Measurements from ENCODE around the gene FHOD3.

The FHOD3 gene

GRCh38 chr18:36697905-36698304 is 400.4 kb downstream of the FHOD3 start:
- TF ChIP-seq, protein P1, sequence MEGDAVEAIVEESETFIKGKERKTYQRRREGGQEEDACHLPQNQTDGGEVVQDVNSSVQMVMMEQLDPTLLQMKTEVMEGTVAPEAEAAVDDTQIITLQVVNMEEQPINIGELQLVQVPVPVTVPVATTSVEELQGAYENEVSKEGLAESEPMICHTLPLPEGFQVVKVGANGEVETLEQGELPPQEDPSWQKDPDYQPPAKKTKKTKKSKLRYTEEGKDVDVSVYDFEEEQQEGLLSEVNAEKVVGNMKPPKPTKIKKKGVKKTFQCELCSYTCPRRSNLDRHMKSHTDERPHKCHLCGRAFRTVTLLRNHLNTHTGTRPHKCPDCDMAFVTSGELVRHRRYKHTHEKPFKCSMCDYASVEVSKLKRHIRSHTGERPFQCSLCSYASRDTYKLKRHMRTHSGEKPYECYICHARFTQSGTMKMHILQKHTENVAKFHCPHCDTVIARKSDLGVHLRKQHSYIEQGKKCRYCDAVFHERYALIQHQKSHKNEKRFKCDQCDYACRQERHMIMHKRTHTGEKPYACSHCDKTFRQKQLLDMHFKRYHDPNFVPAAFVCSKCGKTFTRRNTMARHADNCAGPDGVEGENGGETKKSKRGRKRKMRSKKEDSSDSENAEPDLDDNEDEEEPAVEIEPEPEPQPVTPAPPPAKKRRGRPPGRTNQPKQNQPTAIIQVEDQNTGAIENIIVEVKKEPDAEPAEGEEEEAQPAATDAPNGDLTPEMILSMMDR (IDR thresholded peaks at IDR 0.05; ENCODE audit: extremely low read depth, insufficient read depth, missing control alignments), result no peak
- in situ Hi-C loops (cut with MboI; ENCODE audit: low pct_unique_long_range_greater_than_20kb, low sequenced_read_pairs, unreplicated experiment), result no loop called here
- DNase-seq (ENCODE audit: low spot score), result no peak

DNA sequence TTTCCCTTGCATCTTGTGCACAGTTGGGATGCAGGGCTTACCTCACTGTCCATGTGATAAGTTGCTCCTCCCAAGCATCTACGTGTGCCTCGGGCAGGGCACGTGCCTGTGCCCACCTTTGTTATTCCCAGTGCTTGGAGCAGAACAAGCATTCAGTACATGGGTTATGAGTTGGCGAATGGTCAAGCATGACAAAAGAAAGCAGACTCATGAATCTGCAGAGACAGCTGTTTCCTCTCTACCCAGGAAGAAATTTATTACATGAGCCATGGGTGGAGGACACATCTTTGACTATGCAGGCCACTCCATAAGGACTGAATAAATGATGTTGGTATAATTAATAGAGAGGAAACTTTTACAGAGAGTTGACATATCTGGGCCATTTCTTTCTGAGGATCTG is 403.4 kb downstream of the FHOD3 start:
- no peak for DNase-seq (ENCODE audit: low spot score)
- TF ChIP-seq, protein P1 (IDR thresholded peaks at IDR 0.05; ENCODE audit: extremely low read depth, insufficient read depth, missing control alignments), result no peak
- in situ Hi-C loops (cut with MboI; ENCODE audit: low pct_unique_long_range_greater_than_20kb, low sequenced_read_pairs, unreplicated experiment), result no loop called here

DNA sequence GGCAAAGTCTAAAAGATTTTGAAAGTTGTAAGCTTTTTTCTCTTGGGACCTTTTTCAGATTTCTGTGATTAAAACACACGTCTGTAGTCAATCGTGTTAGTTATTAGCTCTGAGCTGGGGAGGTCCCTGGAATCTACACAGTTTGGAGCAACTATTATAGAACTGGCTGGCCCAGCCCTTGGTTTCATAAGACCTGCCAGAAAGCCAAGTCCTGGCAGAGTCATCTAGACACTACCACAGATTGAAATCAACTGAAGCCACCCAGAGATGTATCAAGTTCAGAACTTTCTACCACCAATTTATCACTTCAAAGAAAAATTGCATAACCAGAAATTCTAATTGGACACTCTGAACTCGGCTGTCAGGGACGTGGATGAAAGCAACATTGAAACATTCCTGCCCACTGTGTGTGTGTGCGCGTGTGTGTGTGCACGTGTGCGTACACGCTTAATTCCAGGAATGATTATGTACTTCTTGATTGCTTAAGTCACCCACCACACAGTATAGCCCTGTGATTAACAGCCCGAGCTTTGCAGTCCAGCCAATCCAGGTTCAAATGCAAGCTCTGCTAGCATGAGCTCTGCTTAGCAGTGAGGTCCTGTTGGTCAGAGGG is 405.0 kb downstream of the FHOD3 start:
- TF ChIP-seq, protein P1 (IDR thresholded peaks at IDR 0.05; ENCODE audit: extremely low read depth, insufficient read depth, missing control alignments), result no peak
- DNase-seq (ENCODE audit: low spot score), result no peak
- in situ Hi-C loops (cut with MboI; ENCODE audit: low pct_unique_long_range_greater_than_20kb, low sequenced_read_pairs, unreplicated experiment), result no loop called here

GRCh38 chr18:36704156-36704555 is 406.6 kb downstream of the FHOD3 start:
- TF ChIP-seq, protein P1 (IDR thresholded peaks at IDR 0.05; ENCODE audit: extremely low read depth, insufficient read depth, missing control alignments), result no peak
- in situ Hi-C loops (cut with MboI; ENCODE audit: low pct_unique_long_range_greater_than_20kb, low sequenced_read_pairs, unreplicated experiment), result no loop called here
- no peak for DNase-seq (ENCODE audit: low spot score)

DNA sequence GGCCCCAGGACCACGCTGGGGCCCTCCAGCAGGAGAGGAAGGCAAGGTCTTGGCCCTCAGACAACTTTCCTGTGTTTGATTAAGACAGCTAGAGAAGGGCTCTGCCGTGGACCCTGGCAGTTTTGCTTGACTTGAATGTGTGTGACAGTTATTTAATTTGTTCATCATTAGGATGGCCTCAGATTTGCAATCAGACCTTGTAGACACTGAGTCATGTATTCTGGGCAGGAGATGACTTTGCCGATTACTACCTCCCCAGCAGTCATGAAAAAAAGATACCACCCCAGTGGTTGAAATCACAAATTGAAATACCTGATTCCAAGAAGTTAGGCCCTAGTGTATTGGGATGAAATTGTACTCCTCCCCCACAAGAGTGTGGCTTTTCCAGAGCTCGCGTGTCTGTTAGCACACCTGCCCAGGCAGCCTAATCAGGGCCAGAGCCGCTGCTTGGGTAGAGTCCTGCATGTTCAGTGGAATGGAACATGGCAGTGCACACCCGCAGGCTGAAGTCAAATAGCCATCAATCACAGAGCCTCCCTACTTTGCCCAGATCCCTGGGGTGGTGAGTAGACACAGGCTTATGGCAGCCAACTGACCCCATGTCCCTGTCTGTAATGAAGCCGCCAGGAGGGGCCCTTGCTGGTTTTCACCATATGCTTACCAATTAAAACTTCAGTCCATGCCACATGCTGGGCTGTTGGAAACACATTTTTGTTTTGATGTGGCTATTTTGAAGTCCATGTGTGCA is 408.8 kb downstream of the FHOD3 start:
- TF ChIP-seq, protein P1 (IDR thresholded peaks at IDR 0.05; ENCODE audit: extremely low read depth, insufficient read depth, missing control alignments), result no peak
- in situ Hi-C loops (cut with MboI; ENCODE audit: low pct_unique_long_range_greater_than_20kb, low sequenced_read_pairs, unreplicated experiment), result no loop called here
- DNase-seq (ENCODE audit: low spot score), result no peak

DNA sequence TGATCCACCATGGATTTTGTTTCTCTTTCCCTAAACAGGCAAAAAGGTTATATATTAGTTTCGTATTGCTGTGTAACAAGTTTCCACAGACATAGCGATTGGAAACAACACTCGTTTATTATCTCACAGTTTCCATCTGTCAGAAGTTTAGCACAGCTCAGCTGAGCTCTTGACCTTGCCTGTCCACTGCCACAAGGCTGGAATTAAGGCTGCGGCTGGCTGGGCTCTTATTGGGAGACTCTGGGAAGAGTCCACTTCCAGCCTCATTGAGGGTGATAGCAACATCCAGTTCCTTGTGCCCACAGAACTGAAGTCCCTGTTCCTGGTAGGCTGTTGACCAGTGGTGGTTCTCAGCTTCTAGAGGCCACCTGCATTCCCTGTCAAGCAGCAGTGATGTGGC is 410.9 kb downstream of the FHOD3 start:
- in situ Hi-C loops (cut with MboI; ENCODE audit: low pct_unique_long_range_greater_than_20kb, low sequenced_read_pairs, unreplicated experiment), result no loop called here
- DNase-seq (ENCODE audit: low spot score), result no peak
- TF ChIP-seq, protein P1 (IDR thresholded peaks at IDR 0.05; ENCODE audit: extremely low read depth, insufficient read depth, missing control alignments), result no peak
